Right cardiac atrium (tissue), 5 donors: ENCODE results near the gene ADAM21. TPM values are rescaled to one million over a fixed set of nuclear protein-coding genes. Genes with fewer than 3 reads are reported as not detected.
"Not testable (repeated sequence)": the region's sequence is repeated elsewhere in the genome, so short reads cannot be mapped to it uniquely, and the experiment has no call there.

Experiments
- ATAC-seq, 2 donors: fragments of 200-7000 bp; cut with Tn5 transposase; one replicate each; pipeline versions ENCODE4 v1.8.0 to v1.9.1; 2020; ENCODE audit warnings: moderate library complexity in 2 of 2, mild to moderate bottlenecking in 1 of 2
- DNase-seq, 3 donors: peaks; one replicate each; pipeline ENCODE4 v3.0.0-alpha.2; 2020
- H3K27ac ChIP-seq: one replicate; pipeline ENCODE4 v1.5.1; 2013; ENCODE audit warnings: mild to moderate bottlenecking, low read length, control low read depth, moderate library complexity
- H3K27me3 ChIP-seq: one replicate; pipeline ENCODE4 v1.6.1; 2013; ENCODE audit not compliant: control insufficient read depth, insufficient read depth
- H3K4me1 ChIP-seq: one replicate; pipeline ENCODE4 v1.6.1; 2013; ENCODE audit warnings: low read length; ENCODE audit not compliant: control insufficient read depth, insufficient read depth
- H3K4me3 ChIP-seq: one replicate; pipeline ENCODE4 v1.5.1; 2013; ENCODE audit warnings: low read length, control low read depth
- H3K9me3 ChIP-seq: one replicate; pipeline ENCODE4 v1.6.1; 2013; ENCODE audit warnings: low read length; ENCODE audit not compliant: control insufficient read depth
- WGBS: extraction: QIAGEN DNeasy Blood & Tissue Kit; methylation state at CpG from one replicate; pipeline ENCODE4 v1.1.7; 2013; 5-methylcytosine and 5-hydroxymethylcytosine counted together
- intact Hi-C, 4 donors: fragments of 100-400 bp; cut with DNase I; formaldehyde crosslinking; loops; one replicate each; pipeline versions ENCODE4 v1.11.0 to v1.14.0; 2022 to 2023
- polyA plus RNA-seq: library from polyadenylated mRNA; stranded (reverse); fragments of 200-250 nt; gene quantifications from one replicate; pipeline ENCODE4 v1.2.3, GENCODE V29; 2013
- total RNA-seq, 4 donors: library from RNA; stranded (reverse); fragmentation: NEBNext Ultra II Directional; extraction: Animal tissue kit (Norgen Biotek cat#: 25700); gene quantifications; one replicate each; pipeline ENCODE4 v1.2.1, GENCODE V29; 2021
- donor health status: healthy with polysubstance abuse.
- donor health status: DM: no; HTN: yes; CAD: no.
- donor health status: DM: no; HTN: no; CAD: no.
- donor health status: DM: no; HTN: yes; CAD: no; lungs with severe emphysema.
- donor health status: DM: yes; HTN: yes; CAD: no.

Gene ADAM21
- total and polyA plus RNA-seq, 5 donors: 0.29 to 0.37 (median 0.33) TPM; not detected in 1

DNA sequence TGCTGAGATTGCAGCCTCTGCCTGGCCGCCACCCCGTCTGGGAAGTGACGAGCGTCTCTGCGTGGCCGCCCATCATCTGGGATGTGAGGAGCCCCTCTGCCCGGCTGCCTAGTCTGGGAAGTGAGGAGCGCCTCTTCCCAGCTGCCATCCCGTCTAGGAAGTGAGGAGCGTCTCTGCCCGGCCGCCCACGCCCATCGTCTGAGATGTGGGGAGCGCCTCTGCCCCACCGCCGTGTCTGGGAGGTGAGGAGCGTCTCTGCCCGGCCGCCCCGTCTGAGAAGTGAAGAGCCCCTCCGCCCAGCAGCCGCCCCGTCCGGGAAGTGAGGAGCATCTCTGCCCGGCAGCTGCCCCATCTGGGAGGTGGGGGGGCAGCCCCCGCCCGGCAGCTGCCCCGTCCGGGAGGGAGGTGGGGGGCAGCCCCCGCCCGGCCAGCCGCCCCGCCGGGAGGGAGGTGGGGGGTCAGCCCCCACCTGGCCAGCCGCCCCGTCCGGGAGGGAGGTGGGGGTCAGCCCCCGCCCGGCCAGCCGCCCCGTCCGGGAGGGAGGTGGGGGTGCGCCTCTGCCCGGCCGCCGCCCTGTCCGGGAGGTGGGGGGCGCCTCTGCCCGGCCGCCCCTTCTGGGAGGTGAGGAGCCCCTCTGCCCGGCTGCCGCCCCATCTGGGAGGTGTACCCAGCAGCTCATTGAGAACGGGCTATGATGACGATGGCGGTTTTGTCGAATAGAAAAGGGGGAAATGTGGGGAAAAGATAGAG is 25.6 kb downstream of the ADAM21 start:
- H3K9me3 ChIP-seq, ATAC-seq, H3K4me1 ChIP-seq, H3K27ac ChIP-seq, H3K4me3 ChIP-seq, intact Hi-C loops, H3K27me3 ChIP-seq: not testable (repeated sequence)
- 96% methylated on average over 57 of the region's 57 CpGs for WGBS
- DNase-seq: peak in 1 of 3 donors; percentile 57

DNA sequence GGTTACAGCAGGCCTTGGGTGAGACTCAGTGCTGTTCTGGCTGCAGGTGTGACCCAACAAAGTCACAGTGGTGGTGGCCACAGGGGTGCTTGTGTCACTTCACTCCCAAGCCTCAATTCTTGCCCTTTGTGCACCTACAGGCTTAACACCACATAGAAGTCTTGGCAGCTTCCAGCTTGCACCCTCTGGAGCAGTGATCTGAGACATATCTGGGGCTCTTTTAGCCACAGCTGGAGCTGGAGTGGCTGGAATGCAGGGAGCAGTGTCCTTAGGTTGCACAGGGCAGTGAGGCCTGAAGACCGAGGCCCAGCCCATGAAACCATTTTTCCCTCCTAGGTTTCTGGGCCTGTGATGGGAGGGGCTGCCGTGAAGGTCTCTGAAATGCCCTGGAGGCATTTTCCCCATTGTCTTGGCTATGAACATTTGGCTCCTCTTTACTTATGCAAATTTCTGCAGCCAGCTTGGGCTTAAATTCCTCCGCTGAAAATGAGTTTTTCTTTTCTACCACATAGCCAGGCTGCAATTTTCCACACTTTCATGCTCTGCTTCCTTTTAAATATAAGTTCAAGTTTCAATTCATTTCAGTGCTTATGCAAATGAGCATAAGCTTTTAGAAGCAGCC is 37.7 kb downstream of the ADAM21 start:
- no peak overlapping the region for H3K4me3 ChIP-seq
- ATAC-seq (no peak), DNase-seq (no peak)
- H3K27ac ChIP-seq: no peak overlapping the region
- no peaks in the 10 kb centered on the region for H3K27me3 ChIP-seq
- H3K9me3 ChIP-seq: no peaks in the 10 kb centered on the region
- WGBS: 77% methylated on average over 3 of the region's 3 CpGs
- intact Hi-C loops: no loop called here
- H3K4me1 ChIP-seq: no peaks in the 10 kb centered on the region

DNA sequence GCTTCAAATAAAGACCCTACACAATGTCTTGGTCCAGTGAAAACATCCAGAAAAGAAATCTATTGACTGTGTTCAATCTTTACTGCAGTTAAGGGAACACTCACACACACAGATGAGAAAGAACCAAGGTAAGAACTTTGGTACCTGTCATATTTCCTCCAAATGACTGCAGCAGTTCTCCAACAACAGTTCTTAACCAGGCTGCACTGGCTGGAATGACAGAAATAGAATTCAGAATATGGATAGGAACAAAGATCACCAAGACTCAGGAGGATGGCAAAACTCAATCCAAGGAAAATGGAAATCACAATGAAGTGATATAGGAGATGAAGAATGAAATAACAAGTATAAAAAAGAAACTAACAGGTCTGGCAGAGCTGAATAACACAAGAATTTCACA is 46.2 kb downstream of the ADAM21 start:
- no peak overlapping the region for H3K4me3 ChIP-seq
- DNase-seq (no peak), ATAC-seq (no peak)
- intact Hi-C loops: no loop called here
- H3K9me3 ChIP-seq: no peaks in the 10 kb centered on the region
- no peak overlapping the region for H3K27ac ChIP-seq
- no peaks in the 10 kb centered on the region for H3K27me3 ChIP-seq
- H3K4me1 ChIP-seq: no peaks in the 10 kb centered on the region

Other genes with a start within 250 kb of the ADAM21 start
- gene COX16, start 92.5 kb upstream of the ADAM21 start, total RNA-seq: 10 to 100 TPM; 25.3 to 32.7 (median 28.7) TPM
- gene COX16, start 92.5 kb upstream of the ADAM21 start, polyA plus RNA-seq: 54.9 TPM
- gene SYNJ2BP, start 35.1 kb upstream of the ADAM21 start, total RNA-seq: 10 to 100 TPM; 42.7 to 51.6 (median 44.7) TPM
- gene SYNJ2BP, start 35.1 kb upstream of the ADAM21 start, polyA plus RNA-seq: 17.9 TPM
- 1 to 10 TPM in 1 of 4 donors, under 1 TPM in 3; 0.42 to 1.0 (median 0.54) TPM for gene ADAM20, start 82.8 kb downstream of the ADAM21 start, total RNA-seq
- gene ADAM20, start 82.8 kb downstream of the ADAM21 start, polyA plus RNA-seq: 0.16 TPM
- gene MED6, start 148.5 kb downstream of the ADAM21 start, total RNA-seq: 10 to 100 TPM; 18.4 to 21.2 (median 20.9) TPM
- gene MED6, start 148.5 kb downstream of the ADAM21 start, polyA plus RNA-seq: 14.1 TPM
- gene TTC9, start 189.7 kb downstream of the ADAM21 start, total RNA-seq: 1 to 10 TPM; 1.7 to 4.7 (median 2.7) TPM
- gene TTC9, start 189.7 kb downstream of the ADAM21 start, polyA plus RNA-seq: 0.95 TPM